ENCODE results near the gene KLHL13. TPM values are rescaled to one million over a fixed set of nuclear protein-coding genes. Genes with fewer than 3 reads are reported as not detected.

Gene KLHL13
- total RNA-seq, 4 donors from 2014 or later: 1.3 to 8.2 (median 5.2) TPM

GRCh38 chrX:118074196-118074595 lies 42.4 kb downstream of the KLHL13 start:
- 26 to 64% methylated on average over 1 of the region's 1 CpG for WGBS, 2 donors
- no peaks in the 10 kb centered on the region for H3K36me3 ChIP-seq

DNA sequence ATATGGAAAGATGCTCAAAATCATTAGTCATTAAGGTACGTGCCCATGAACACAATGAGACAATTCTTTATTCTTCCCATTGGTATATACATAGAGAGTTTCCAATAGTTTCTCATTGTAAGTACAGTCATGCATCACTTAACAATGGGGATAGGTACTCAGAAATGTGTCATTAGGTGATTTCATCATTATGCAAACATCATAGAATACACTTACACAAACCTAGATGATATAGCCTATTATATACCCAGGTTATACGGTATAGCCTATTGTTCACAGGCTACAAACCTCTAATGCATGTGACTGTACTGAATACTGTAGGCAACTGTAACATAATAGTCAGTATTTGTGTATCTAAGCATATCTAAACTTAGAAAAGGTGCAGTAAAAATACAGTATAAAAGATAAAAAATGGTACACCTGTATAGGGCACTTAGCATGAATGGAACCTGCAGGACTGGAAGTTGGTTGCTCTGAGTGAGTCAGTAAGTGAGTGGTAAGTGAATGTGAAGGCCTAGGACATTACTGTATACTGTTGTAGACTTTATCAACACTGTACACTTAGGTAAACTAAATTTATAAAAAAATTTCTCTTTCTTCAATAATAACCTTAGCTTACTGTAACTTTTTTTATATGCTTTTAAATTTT lies 49.6 kb downstream of the KLHL13 start:
- DNase-seq: no peak
- TF ChIP-seq, protein P1, sequence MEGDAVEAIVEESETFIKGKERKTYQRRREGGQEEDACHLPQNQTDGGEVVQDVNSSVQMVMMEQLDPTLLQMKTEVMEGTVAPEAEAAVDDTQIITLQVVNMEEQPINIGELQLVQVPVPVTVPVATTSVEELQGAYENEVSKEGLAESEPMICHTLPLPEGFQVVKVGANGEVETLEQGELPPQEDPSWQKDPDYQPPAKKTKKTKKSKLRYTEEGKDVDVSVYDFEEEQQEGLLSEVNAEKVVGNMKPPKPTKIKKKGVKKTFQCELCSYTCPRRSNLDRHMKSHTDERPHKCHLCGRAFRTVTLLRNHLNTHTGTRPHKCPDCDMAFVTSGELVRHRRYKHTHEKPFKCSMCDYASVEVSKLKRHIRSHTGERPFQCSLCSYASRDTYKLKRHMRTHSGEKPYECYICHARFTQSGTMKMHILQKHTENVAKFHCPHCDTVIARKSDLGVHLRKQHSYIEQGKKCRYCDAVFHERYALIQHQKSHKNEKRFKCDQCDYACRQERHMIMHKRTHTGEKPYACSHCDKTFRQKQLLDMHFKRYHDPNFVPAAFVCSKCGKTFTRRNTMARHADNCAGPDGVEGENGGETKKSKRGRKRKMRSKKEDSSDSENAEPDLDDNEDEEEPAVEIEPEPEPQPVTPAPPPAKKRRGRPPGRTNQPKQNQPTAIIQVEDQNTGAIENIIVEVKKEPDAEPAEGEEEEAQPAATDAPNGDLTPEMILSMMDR (IDR thresholded peaks at IDR 0.05): no peak
- TF ChIP-seq POLR2A (IDR thresholded peaks at IDR 0.05): no peak
- WGBS, 2 donors: 30 to 43% methylated on average over 2 of the region's 2 CpGs
- no peaks in the 10 kb centered on the region for H3K9me3 ChIP-seq
- H3K27me3 ChIP-seq: no peaks in the 10 kb centered on the region
- no peak overlapping the region for H3K4me3 ChIP-seq
- H3K27ac ChIP-seq: no peak overlapping the region
- H3K4me1 ChIP-seq: no peaks in the 10 kb centered on the region
- intact Hi-C loops (cut with DNase I): no loop called here
- H3K36me3 ChIP-seq: no peaks in the 10 kb centered on the region

More at GRCh38 chrX:118074196-118074595, 42.4 kb downstream of the KLHL13 start:
- TF ChIP-seq, protein P1 (IDR thresholded peaks at IDR 0.05): no peak
- no peak for TF ChIP-seq POLR2A (IDR thresholded peaks at IDR 0.05)
- no peaks in the 10 kb centered on the region for H3K9me3 ChIP-seq
- H3K4me1 ChIP-seq: no peaks in the 10 kb centered on the region
- no peaks in the 10 kb centered on the region for H3K27me3 ChIP-seq
- intact Hi-C loops (cut with DNase I): no loop called here
- no peak for DNase-seq
- no peak overlapping the region for H3K4me3 ChIP-seq
- H3K27ac ChIP-seq: no peak overlapping the region

- no peak overlapping the region for H3K4me3 ChIP-seq
- DNase-seq: no peak
- H3K36me3 ChIP-seq: no peaks in the 10 kb centered on the region
- H3K27me3 ChIP-seq: no peaks in the 10 kb centered on the region
- WGBS, 2 donors: 52 to 55% methylated on average over 3 of the region's 3 CpGs
- intact Hi-C loops (cut with DNase I): no loop called here
- no peak for TF ChIP-seq POLR2A (IDR thresholded peaks at IDR 0.05)
- TF ChIP-seq, protein P1 (IDR thresholded peaks at IDR 0.05): no peak
- H3K4me1 ChIP-seq: peaks cover 0 to 5% (median 0%) of the 10 kb centered on the region in 3 donors
- H3K27ac ChIP-seq: no peak overlapping the region
- H3K9me3 ChIP-seq: no peaks in the 10 kb centered on the region
These were observed 53.6 kb downstream of the KLHL13 start for GRCh38 chrX:118062817-118063615.

GRCh38 chrX:118062048-118062789 lies 54.4 kb downstream of the KLHL13 start:
- Histone ChIP-seq H3K4me1 (peaks cover 0 to 5% (median 0%) of the 10 kb centered on the region in 3 donors), H3K9me3 (no peaks in the 10 kb centered on the region), H3K36me3 (no peaks in the 10 kb centered on the region), H3K4me3 (no peak overlapping the region), H3K27ac (no peak overlapping the region), H3K27me3 (no peaks in the 10 kb centered on the region)
- intact Hi-C loops (cut with DNase I): no loop called here
- no peak for DNase-seq
- WGBS, 2 donors: 45 to 57% methylated on average over 4 of the region's 4 CpGs
- TF ChIP-seq POLR2A (IDR thresholded peaks at IDR 0.05): no peak
- TF ChIP-seq, protein P1 (IDR thresholded peaks at IDR 0.05): no peak
